MM.1S (cell line): ENCODE data around the gene LRP6.

Experiments used
- EZH2 ChIP-seq: fragments of 300-600 bp; sonication (generic); optimal IDR thresholded peaks from 2 replicates; pipeline ENCODE3; 2017; ENCODE audit warnings: low read depth, mild to moderate bottlenecking, antibody characterized with exemption, low read length, mixed read lengths
- EZH2phosphoT487 ChIP-seq: fragments of 300-600 bp; sonication (generic); IDR thresholded peaks from 2 replicates; pipeline ENCODE4 v1.6.1; 2018; ENCODE audit warnings: antibody characterized with exemption, low read length
- TF ChIP-seq, protein P1 (sequence below): fragments of 300-600 bp; sonication (generic); IDR thresholded peaks from 2 replicates; pipeline ENCODE4 v1.5.1; 2016; ENCODE audit warnings: antibody characterized with exemption, low read length, mixed read lengths

DNA sequence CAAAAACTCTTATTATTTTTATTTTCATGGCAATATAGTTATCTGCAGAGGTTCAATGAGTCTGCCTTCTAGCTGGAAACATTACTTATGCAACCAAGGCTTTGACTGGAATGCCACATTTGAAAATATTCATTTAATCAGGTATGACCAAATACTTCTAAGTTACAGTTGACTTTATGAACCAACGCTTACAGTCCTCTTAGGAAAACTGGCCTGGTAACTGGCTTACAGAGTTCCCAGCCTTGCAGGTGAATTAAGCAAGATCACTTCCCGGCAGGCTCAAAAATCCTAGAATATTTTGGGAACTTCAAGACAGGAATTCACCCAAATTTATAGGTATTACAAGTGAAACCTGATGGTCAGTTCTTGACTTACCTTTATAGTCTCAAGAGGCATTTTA is 12.3 kb downstream of the LRP6 start:
- no peak for TF ChIP-seq EZH2
- TF ChIP-seq, protein P1, sequence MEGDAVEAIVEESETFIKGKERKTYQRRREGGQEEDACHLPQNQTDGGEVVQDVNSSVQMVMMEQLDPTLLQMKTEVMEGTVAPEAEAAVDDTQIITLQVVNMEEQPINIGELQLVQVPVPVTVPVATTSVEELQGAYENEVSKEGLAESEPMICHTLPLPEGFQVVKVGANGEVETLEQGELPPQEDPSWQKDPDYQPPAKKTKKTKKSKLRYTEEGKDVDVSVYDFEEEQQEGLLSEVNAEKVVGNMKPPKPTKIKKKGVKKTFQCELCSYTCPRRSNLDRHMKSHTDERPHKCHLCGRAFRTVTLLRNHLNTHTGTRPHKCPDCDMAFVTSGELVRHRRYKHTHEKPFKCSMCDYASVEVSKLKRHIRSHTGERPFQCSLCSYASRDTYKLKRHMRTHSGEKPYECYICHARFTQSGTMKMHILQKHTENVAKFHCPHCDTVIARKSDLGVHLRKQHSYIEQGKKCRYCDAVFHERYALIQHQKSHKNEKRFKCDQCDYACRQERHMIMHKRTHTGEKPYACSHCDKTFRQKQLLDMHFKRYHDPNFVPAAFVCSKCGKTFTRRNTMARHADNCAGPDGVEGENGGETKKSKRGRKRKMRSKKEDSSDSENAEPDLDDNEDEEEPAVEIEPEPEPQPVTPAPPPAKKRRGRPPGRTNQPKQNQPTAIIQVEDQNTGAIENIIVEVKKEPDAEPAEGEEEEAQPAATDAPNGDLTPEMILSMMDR, result no peak
- TF ChIP-seq EZH2phosphoT487, result no peak
